Measurements from ENCODE around the gene ST6GALNAC1. TPM values are rescaled to one million over a fixed set of nuclear protein-coding genes. Genes with fewer than 3 reads are reported as not detected.

ST6GALNAC1 gene
- total and polyA plus RNA-seq, 10 of the 15 experiments (the other 5 are each of a cell fraction or from before 2014, with no cell fraction given), result 0.08 TPM; not detected in 9

DNA sequence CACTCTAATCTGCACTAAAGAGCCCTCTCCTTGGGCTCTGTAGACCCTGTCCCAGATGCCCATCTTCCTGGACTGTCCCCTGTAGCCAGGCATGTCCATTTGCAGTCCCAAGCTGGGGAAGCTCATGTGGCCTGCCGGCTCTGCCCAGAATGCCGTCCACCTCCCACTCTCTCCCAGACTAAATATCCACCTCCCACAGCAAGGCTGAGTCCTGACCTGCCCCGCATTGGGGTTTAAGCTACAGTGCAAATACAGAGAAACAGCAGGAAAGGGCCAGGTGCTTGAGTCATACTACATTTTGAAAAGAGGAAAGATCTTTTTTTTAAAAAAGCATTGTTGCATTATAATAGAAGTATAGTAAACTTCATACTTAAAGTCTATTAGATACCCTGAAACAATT lies 60.9 kb downstream of the ST6GALNAC1 start (continued):
- no peak for TF ChIP-seq CUX1 (IDR thresholded peaks at IDR 0.05; ENCODE audit: insufficient replicate concordance, low read depth, low read length)

DNA sequence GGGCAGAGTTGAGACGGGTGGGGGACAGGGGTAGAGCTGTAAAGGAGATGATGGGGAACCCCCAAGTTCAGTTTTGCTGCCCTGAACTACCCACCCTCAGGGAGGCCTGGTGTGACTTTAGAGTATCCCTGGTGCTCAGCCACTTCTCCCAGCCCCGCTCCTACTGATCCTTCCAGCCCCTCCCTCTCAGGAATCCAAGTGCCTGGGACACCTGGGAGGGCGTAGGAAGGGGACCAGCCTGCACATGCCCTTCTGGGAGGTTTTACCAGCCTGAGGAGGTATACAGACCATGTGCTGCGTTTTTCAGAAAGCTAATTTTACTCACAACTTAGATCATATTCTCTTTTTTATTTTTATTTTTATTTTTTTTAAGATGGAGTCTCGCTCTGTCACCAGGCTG lies 62.0 kb downstream of the ST6GALNAC1 start:
- ChIA-PET CTCF (interaction anchor here (3.0 kb wide), 1 partner anchor 43 kb away, joined by 13 read pairs; no protein-coding TSS in a partner anchor), POLR2A (interaction anchor here (0.6 to 0.7 kb wide), 2 partner anchors 18 to 58 kb away, joined by 5 to 6 read pairs; no protein-coding TSS in a partner anchor), RAD21 (ENCODE audit: unreplicated experiment) (no interaction called here), SMC1A (ENCODE audit: uncharacterized antibody, unreplicated experiment) (interaction anchor here (1.0 kb wide), 1 partner anchor 23 kb away, joined by 4 read pairs; no protein-coding TSS in a partner anchor)
- Histone ChIP-seq H3K79me2 (ENCODE audit: control insufficient read depth, insufficient read depth, low read length) (no peaks in the 10 kb centered on the region), H3K27me3 (replicated peaks in 1 of 2; ENCODE audit: control insufficient read depth in 2 of 2, insufficient read depth in 2 of 2, low read length in 1 of 2) (peaks cover 0 to 4% of the 10 kb centered on the region in 2 experiments; a peak in 2 of 4 replicates), H3K36me3 (ENCODE audit: control insufficient read depth in 2 of 2, insufficient read depth in 2 of 2, low read length in 1 of 2) (no peaks in the 10 kb centered on the region), H2AFZ (ENCODE audit: control insufficient read depth, low read depth, low read length) (0 out of 2 replicates have a peak overlapping the region, but pooled peaks have one; percentile 75), H3K9me3 (replicated peaks; ENCODE audit: control insufficient read depth, insufficient read depth, low read length) (no peaks in the 10 kb centered on the region), H4K20me1 (ENCODE audit: control insufficient read depth, insufficient read depth) (no peaks in the 10 kb centered on the region), H3K4me3 (no peak overlapping the region), H3K9ac (ENCODE audit: control insufficient read depth, insufficient read depth, low read length) (no peak overlapping the region), H3K4me1 (ENCODE audit: control insufficient read depth, insufficient read depth, low read length) (peaks cover 24% of the 10 kb centered on the region), H3K4me2 (ENCODE audit: control insufficient read depth, insufficient read depth) (0 out of 2 replicates have a peak overlapping the region, but pooled peaks have one; percentile 79), H3K27ac (ENCODE audit: control insufficient read depth, insufficient read depth) (no peak overlapping the region)
- TF ChIP-seq YBX1 (IDR thresholded peaks at IDR 0.05) (no peak), RB1 (IDR thresholded peaks at IDR 0.05; ENCODE audit: borderline replicate concordance) (no peak), HDGF (IDR thresholded peaks at IDR 0.05) (no peak), MTA3 (IDR thresholded peaks at IDR 0.05; ENCODE audit: borderline replicate concordance, low read length) (no peak), KLF5 (IDR thresholded peaks at IDR 0.05; ENCODE audit: partially characterized antibody) (no peak), SREBF1 (IDR thresholded peaks at IDR 0.05; ENCODE audit: low read length) (no peak), RBBP5 (conservative IDR thresholded peaks at IDR 0.05) (no peak), EED (IDR thresholded peaks at IDR 0.05; ENCODE audit: low read depth) (no peak), DPF2 (IDR thresholded peaks at IDR 0.05) (no peak)
- BruUV-seq (replicated peaks), result no TSS peak
- no peak for FAIRE-seq
- whole genome bisulfite sequencing (ENCODE audit: insufficient coverage, insufficient replicate concordance, low lambda C conversion rate, missing lambda C conversion rate), result 59% methylated on average over 5 of the region's 5 CpGs
- in situ Hi-C loops (cut with MboI) (no loop called here), intact Hi-C loops (cut with micrococcal nuclease; ENCODE audit: unreplicated experiment) (no loop called here)
- ATAC-seq, result no peak
- no peak for DNase-seq (ENCODE audit: low read depth, low spot score)
